H7 (cell line): ENCODE measurements around the gene TSPAN33. TPM values are rescaled to one million over a fixed set of nuclear protein-coding genes. Genes with fewer than 3 reads are reported as not detected.
A peak's percentile ranks its signal among the peaks of the same experiment; 100 is the strongest.

Experiments used
- DNase-seq: peaks from one replicate; pipeline ENCODE4 v3.0.0; 2012
- H3K27me3 ChIP-seq: 2 replicates; pipeline ENCODE4 v1.6.0; 2011; ENCODE audit warnings: mild to moderate bottlenecking, low read length; ENCODE audit not compliant: control insufficient read depth, insufficient read depth
- H3K36me3 ChIP-seq: replicated peaks from 2 replicates; pipeline ENCODE4 v1.5.1; 2011; ENCODE audit warnings: low read length; ENCODE audit not compliant: control insufficient read depth, insufficient read depth
- H3K4me3 ChIP-seq: 2 replicates; pipeline ENCODE4 v1.5.1; 2011; ENCODE audit warnings: low read depth, mild to moderate bottlenecking, control low read depth, low read length, moderate library complexity; ENCODE audit not compliant: insufficient read depth
- total RNA-seq: library from RNA; depleted of rRNA; stranded (reverse); fragments of >200 nt; shearing (Covaris generic); gene quantifications from 2 replicates; pipeline ENCODE4 v1.2.3, GENCODE V29; 2014

TSPAN33 gene
- total RNA-seq, 1 experiment from 2014 or later = 19.7 TPM

DNA sequence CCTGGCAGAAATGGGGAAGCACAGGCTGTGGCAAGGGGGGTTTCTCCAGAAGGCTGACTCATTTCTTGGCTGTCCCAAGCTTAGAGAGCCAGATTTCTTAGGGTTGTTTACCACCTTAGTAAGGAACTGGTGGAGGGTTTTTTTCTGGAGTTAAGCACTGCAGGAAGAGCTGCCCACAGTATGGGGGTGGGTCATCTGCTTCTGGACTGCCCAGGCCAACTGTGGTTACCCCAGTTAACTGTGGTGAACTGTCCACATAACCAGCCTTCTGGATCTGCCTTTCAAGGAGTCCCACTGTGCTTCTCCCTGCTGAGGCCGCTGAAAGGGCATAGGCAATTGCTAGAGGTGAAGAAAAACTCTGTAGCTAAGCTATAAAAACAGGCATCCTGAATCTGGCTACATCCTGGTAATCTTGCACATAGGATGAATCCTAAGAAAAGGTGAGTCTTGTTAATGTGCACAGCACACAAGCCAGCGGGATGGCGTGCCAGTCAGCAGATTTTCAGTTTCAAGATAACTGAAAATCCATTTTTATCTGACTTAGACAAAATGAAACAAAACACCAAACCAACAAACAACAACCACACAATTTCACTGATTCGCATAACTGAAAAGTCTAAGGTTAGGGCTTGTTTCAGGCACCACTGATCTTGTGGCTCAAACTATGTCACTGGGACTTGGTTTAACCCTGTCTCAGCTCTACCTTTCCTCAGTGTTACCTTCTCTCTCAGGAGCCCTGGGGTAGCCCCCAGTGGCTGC is 21.6 kb upstream of the TSPAN33 start:
- DNase-seq = no peak
- Histone ChIP-seq H3K27me3 (no peaks in the 10 kb centered on the region), H3K4me3 (no peak overlapping the region), H3K36me3 (no peaks in the 10 kb centered on the region)

DNA sequence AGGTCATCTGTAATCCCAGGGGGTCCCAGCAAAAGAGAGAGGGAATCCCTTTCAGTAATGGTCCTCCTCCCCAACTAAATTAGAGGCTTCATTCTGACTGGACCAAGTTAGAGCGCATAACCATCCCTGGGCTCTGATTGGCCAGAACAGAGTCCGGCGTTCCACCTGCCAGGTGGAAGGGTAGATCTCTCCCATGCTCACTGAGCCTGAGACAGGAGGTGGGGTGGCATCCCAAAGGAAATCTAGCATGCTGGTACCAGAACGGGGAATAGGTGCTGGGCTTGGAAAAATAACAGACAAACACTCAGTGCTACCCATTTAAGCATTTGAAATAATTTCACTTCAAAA is 21.0 kb upstream of the TSPAN33 start:
- no peaks in the 10 kb centered on the region for H3K27me3 ChIP-seq
- H3K36me3 ChIP-seq = no peaks in the 10 kb centered on the region
- DNase-seq = no peak
- H3K4me3 ChIP-seq = no peak overlapping the region

DNA sequence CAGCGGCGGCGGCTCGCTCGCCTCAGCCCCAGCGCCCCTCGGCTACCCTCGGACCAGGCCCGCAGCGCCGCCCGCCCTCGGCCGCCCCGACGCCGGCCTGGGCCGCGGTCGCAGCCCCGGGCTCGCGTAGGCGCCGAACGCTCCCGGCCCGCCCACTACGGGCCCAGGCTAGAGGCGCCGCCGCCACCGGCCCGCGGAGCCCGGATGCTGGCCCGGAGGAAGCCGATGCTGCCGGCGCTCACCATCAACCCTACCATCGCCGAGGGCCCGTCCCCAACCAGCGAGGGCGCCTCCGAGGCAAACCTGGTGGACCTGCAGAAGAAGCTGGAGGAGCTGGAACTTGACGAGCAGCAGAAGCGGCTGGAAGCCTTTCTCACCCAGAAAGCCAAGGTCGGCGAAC is 18.2 kb upstream of the TSPAN33 start:
- Histone ChIP-seq H3K4me3 (no peak overlapping the region), H3K36me3 (no peaks in the 10 kb centered on the region), H3K27me3 (no peaks in the 10 kb centered on the region)
- DNase-seq = no peak

DNA sequence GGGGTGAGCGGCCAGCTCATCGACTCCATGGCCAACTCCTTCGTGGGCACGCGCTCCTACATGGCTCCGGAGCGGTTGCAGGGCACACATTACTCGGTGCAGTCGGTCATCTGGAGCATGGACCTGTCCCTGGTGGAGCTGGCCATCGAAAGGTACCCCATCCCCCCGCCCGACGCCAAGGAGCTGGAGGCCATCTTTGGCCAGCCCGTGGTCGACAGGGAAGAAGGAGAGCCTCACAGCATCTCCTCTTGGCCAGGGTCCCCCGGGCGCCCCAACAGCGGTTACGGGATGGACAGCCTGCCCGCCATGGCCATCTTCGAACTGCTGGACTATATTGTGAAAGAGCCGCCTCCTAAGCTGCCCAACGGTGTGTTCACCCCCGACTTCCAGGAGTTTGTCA is 17.4 kb upstream of the TSPAN33 start:
- Histone ChIP-seq H3K27me3 (no peaks in the 10 kb centered on the region), H3K36me3 (no peaks in the 10 kb centered on the region), H3K4me3 (no peak overlapping the region)
- no peak for DNase-seq

DNA sequence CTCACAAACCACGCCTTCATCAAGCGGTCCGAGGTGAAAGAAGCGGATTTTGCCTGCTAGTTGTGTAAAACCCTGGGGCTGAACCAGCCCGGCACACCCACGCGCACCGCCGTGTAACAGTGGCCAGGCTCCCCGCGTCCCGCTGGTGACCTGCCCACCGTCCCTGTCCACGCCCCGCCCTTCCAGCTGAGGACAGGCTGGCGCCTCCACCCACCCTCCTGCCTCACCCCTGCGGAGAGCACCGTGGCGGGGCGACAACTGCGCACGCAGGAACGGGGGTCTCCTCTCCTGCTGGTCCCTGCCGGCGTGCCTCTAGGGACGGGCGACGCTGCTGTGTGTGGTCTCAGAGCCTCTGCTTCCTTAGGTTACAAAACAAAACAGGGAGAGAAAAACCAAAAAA is 16.9 kb upstream of the TSPAN33 start:
- no peak for DNase-seq
- Histone ChIP-seq H3K4me3 (no peak overlapping the region), H3K36me3 (no peaks in the 10 kb centered on the region), H3K27me3 (no peaks in the 10 kb centered on the region)

DNA sequence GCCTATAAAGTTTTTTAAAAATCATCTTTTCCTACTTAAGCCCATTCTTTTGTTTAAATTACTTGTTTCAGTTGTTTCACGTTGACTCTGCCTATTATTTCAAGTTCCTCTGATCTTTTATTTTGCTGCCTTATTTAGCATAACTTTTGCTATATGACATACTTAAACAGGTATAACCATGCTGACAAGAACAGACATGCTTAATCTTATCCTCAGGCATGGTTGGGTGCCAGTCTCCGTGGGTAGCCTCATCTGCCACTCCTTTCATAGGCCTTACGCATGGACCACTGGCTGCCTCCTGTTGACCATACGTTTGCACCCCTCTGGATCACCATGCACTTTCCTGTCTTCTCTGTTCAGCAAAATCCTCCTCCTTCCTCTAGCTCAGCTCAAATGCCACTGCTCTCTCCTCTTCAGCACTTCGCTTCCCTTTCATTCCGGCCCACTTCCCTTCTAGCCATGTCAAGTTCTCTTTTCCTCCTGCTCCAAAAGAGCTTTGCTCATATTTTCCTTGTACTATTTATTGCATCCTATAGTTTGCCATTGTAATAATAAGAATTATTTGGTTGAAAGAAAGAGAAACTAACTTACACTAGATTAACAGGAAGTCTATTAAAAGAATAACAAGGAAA is 10.0 kb upstream of the TSPAN33 start:
- Histone ChIP-seq H3K27me3 (no peaks in the 10 kb centered on the region), H3K36me3 (no peaks in the 10 kb centered on the region), H3K4me3 (no peak overlapping the region)
- DNase-seq = no peak

DNA sequence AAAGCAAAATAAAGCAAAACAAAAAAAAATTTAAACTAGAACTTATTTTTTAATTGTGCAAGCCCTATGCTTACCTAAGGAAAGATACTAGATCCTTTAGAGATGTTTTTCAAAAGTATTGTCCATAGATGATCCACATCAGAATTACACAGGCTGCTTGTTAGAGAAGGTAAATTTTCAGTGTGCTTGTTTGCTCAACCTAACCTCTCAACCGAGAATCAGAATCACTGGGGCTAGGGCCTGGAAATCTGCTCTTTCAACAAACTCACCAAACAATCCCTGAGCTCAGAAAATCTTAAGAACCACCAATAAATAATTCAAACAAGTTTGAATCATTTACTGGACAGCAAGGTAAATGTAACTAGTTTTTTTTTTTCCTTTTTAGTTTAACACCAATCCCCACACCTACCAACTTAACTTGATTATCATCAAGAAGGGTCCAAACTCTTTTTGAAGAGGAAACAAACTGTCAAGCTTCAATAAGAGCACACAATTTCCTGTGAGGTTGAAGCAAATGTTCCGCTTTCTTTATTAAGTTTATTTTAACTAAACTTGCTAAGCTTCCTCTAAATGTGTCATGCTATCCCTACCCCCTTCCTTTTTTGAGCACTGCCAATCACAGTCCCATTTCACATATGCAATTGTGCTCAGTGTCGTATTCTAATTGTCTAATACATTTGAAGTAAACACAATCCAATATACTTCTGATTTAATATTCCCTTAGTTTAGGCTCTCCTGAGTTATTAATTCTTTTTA is 7.4 kb upstream of the TSPAN33 start:
- H3K27me3 ChIP-seq = no peaks in the 10 kb centered on the region; the same call in 1 of the 2 replicates
- no peak overlapping the region for H3K4me3 ChIP-seq
- no peaks in the 10 kb centered on the region for H3K36me3 ChIP-seq
- DNase-seq = no peak

DNA sequence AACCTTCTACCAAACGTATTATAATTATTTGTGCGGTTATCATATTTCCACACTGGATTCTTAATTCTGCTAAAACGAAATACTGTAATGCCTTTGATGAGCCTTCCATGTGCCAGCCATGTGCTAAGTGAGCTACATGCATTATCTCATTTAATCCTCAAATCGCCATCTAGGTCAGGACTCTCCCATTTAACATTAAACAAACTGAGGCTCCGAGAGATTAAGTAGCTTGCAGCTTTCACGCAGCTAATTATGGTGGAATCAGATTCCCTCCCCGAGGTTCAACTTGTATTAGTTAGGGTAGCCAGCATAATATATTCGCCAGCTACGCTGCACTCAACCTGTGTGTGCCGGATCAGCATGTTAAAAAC is 798 bp upstream of the TSPAN33 start:
- peak overlapping the region; percentile 57; the same call in 1 of the 2 replicates for H3K4me3 ChIP-seq
- no peaks in the 10 kb centered on the region for H3K36me3 ChIP-seq
- peaks cover 28% of the 10 kb centered on the region for H3K27me3 ChIP-seq
- DNase-seq = no peak

DNA sequence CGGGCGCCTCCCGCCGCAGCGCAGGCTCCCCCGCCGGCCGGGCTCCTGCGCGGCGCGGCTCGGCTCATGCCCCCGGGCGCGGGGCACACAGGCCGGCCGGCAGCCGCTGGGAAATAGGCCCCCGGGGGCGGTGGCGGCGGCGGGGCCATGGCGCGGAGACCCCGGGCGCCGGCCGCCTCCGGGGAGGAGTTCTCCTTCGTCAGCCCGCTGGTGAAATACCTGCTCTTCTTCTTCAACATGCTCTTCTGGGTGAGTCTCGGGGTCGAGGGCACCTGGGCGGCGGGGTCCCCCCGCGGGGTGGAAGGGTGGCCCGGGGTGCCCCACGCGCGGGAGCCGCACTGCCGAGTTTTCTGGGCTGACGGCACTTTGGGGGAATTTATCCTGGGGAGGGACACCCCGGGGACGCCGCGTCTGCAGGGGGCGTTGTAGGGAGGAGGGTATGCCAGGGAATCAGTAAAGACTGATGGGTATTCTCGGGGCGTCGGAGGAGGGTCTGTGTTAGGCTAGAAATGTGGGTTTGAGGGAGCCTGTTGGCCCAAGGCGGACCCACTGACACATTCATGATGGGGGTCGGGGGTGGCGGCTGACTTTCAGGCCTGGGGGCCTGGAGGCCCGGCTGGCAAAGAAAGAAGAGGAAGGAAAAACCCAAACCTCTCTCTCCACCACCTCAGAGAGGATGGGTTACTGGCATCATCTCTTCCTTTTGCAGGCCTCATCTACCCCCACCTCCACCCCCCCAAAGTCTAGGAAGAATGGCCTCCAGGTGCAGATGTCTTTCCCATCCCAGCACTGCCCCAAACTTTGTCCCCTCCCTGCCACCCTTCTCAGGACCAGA is 544 bp downstream of the TSPAN33 start:
- peak; percentile 71 for DNase-seq
- no peaks in the 10 kb centered on the region for H3K36me3 ChIP-seq
- H3K4me3 ChIP-seq = peak overlapping the region; percentile 57
- H3K27me3 ChIP-seq = peaks cover 28% of the 10 kb centered on the region

DNA sequence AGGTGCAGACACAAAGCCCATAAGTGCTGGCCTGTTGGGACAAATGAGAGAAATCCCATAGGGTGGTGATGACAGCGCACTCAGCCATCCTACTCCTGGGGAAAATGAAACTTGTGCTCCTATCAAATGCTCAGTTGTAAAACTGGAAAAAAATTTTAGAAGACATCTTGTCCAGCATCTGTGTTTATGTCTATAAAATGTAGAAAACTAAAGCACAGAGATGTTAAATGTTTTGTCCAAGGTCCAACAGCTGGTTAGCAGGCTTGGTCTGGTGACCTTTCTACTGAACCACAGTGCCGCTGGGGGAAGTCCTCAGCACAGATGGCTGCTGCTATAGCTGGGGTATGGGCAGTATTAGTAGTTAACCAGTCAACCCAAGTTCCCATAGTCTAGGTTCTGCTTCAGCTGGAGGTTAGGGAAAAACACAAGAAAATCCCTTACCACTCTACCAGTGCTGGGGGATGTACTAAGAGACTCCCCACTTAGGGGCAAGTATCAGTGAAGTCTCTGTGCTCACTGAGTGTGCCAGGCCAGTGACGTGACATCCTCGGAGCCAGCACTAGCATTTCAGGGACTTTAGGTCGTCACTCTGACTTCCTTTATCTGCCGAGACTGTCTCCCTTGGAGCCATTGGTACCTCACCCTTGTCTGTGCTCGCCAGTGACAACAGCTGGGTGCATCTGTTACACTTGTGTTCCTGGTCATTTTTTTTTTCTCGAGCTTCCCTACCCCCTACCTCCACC is 1.9 kb downstream of the TSPAN33 start:
- no peak overlapping the region for H3K4me3 ChIP-seq

DNA sequence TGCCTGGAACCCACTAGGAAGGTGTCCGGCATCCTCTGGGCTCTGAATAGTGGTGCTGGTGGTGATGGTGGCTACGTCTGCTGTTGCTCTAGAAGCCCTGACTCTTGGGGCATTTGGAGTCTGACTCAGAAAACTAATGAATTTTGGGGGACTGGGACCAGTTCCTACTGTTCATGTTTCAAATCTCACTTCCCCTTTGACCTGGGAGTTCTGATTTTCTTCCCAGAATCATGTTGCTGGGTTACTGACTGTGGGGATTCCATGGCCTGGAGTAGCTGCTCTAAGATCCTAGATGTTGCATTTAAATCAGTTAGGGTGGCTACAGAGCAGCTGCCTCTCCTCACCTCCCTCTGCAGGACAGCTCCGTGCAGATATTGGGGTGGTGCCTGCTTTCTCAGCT is 3.2 kb downstream of the TSPAN33 start:
- H3K4me3 ChIP-seq = no peak overlapping the region

More for the DNA sequence above, 1.9 kb downstream of the TSPAN33 start:
- DNase-seq = no peak
- Histone ChIP-seq H3K27me3 (peaks cover 28% of the 10 kb centered on the region), H3K36me3 (no peaks in the 10 kb centered on the region)

DNA sequence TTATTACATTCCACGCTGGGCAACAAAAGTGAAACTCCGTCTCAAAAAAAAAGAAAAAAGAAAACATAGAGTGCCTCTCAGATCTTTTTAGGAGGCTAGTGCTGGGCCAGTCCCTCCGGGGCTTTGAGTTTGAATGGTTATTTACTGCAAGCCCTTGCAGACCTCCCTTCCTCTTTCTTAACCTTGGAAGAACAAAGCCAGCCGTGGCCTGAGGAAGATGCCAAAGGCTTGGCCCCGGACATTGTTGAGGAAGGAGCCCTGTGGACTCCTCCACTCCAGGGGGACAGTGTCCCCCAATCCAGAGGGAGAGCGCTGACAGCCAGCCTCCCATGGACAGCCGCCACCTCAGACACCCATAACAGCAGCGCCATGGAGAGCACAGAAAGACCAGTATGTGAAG is 5.0 kb downstream of the TSPAN33 start:
- peaks cover 13% of the 10 kb centered on the region; the same call in 1 of the 2 replicates for H3K27me3 ChIP-seq
- no peak for DNase-seq
- no peak overlapping the region for H3K4me3 ChIP-seq
- no peaks in the 10 kb centered on the region for H3K36me3 ChIP-seq

More for the DNA sequence above, 3.2 kb downstream of the TSPAN33 start:
- no peak for DNase-seq
- H3K27me3 ChIP-seq = peaks cover 25% of the 10 kb centered on the region
- no peaks in the 10 kb centered on the region for H3K36me3 ChIP-seq

DNA sequence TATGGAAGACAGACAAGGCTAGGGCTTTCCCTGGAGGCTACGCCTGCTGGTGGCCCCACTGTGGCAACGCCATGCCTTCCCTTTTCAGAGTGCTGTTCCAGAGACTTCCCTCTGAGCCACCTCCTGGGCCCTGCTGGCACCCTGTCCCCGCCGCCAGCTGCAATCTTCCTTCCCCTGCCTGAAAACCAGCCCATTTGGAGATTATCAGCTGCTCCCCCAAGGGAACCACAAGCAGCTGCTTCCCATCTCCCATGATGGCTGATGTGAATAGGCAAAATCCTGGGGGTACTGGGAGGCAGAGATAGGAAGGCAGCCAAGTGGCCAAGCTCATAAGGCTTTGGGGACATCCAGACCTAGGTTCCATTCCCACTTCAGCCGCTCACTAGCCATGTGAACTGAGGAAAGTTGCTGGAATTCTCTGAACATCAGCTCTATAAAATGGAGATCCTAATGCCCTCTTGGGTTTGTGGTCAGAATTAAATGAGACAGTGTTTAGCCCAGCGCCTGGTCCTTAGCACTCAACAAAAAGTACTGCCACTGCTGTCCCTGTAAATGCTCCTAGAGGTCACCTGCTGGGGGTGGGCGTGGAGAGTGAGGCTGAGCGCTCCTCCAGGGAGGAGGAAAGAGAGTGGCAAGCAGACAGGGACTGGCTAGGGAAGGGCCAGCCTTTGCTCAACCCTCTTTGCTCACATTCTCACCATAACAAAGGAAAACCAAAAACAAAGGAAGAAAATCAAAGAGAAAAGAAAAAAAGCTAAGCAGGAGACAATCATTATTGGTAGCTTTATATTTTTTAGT is 5.9 kb downstream of the TSPAN33 start:
- peak; percentile 77 for DNase-seq
- Histone ChIP-seq H3K4me3 (no peak overlapping the region), H3K36me3 (no peaks in the 10 kb centered on the region), H3K27me3 (peaks cover 7% of the 10 kb centered on the region; the same call in 1 of the 2 replicates)
